Neural cell (in vitro differentiated cells): ENCODE data around the gene EGFL7.

ENCODE experiments used
- CTCF ChIP-seq: fragments of 450-650 bp; IDR thresholded peaks from 2 replicates; pipeline ENCODE4 v1.5.1; 2014; ENCODE audit warnings: antibody characterized with exemption, mild to moderate bottlenecking, moderate library complexity; ENCODE audit not compliant: poor library complexity, severe bottlenecking
- EP300 ChIP-seq: fragments of 450-650 bp; conservative IDR thresholded peaks from 2 replicates; pipeline ENCODE4 v1.6.1; 2014; ENCODE audit warnings: antibody characterized with exemption, mild to moderate bottlenecking, moderate library complexity; ENCODE audit not compliant: poor library complexity, severe bottlenecking
- EZH2 ChIP-seq: fragments of 200-600, 300-800 bp; shearing (Covaris generic), sonication (generic); IDR thresholded peaks from 2 replicates; pipeline ENCODE4 v1.6.1; 2014; ENCODE audit warnings: antibody characterized with exemption, low read length, borderline replicate concordance, mild to moderate bottlenecking; ENCODE audit not compliant: insufficient read depth, poor library complexity, severe bottlenecking
- RAD21 ChIP-seq: fragments of 450-650 bp; conservative IDR thresholded peaks from 2 replicates; pipeline ENCODE4 v1.6.1; 2014; ENCODE audit warnings: antibody characterized with exemption, mild to moderate bottlenecking, moderate library complexity

GRCh38 chr9:136662326-136662655 lies 425 bp upstream of the EGFL7 start:
- TF ChIP-seq CTCF, result no peak
- no peak for TF ChIP-seq EP300
- TF ChIP-seq RAD21, result no peak
- no peak for TF ChIP-seq EZH2
